ENCODE results near the gene ZNF710. TPM values are rescaled to one million over a fixed set of nuclear protein-coding genes. Genes with fewer than 3 reads are reported as not detected.

The ZNF710 gene
- total and polyA plus RNA-seq, 2 of the 8 experiments (the other 6 are each of a cell fraction or from before 2014, with no cell fraction given) = 10.5 to 24.0 TPM

DNA sequence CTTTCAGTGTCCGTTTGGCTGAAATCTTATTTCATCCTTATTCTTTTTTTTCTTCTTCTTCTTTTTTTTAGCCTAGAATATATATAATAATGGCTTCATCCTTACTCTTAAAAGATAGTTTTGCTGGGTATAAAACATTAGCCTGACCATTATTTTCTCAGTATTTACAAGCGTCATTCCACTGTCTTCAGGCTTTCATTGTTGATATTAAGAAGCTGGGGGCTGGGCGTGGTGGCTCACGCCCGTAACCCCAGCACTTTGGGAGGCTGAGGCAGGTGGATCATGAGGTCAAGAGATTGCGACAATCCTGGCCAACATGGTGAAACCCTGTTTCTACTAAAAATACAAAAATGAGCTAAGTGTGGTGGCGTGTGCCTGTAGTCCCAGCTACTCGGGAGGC lies 10.6 kb downstream of the ZNF710 start:
- peaks cover 1 to 2% (median 2%) of the 10 kb centered on the region in 4 experiments; a peak in 5 of 7 replicates for H3K4me1 ChIP-seq (replicated peaks in 1 of 4; ENCODE audit: control insufficient read depth in 3 of 4, insufficient read depth in 4 of 4, low read length in 3 of 4)
- no peaks in the 10 kb centered on the region for H3K23me2 ChIP-seq (ENCODE audit: low read depth, low read length)
- no peak overlapping the region for H2BK15ac ChIP-seq (ENCODE audit: low read length)
- H3K18ac ChIP-seq (ENCODE audit: extremely low read depth, low read length) = no peak overlapping the region
- H3K79me1 ChIP-seq (ENCODE audit: low read depth, low read length) = peaks cover 17% of the 10 kb centered on the region
- FAIRE-seq = no peak
- 94% methylated on average over 8 of the region's 8 CpGs; no CpG with 5 or more reads in 1 of the 2 experiments for WGBS, 2 experiments (ENCODE audit: extremely low coverage in 1 of 2, insufficient coverage in 1 of 2, insufficient read length in 1 of 2, insufficient replicate concordance in 2 of 2, low coverage in 1 of 2, low lambda C conversion rate in 2 of 2, missing lambda C conversion rate in 1 of 2)
- no peak overlapping the region for H3K56ac ChIP-seq (replicated peaks; ENCODE audit: insufficient read length, low read depth, low read length)
- no peak overlapping the region for H4K91ac ChIP-seq (replicated peaks; ENCODE audit: insufficient read length, low read length)
- H2BK120ac ChIP-seq (replicated peaks; ENCODE audit: low read depth, low read length) = no peak overlapping the region
- peaks cover 15 to 38% of the 10 kb centered on the region in 2 experiments for H3K79me2 ChIP-seq (ENCODE audit: control insufficient read depth in 1 of 2, insufficient read depth in 2 of 2, low read length in 2 of 2)
- ChIA-PET CTCF (ENCODE audit: partially characterized antibody) (no interaction called here), POLR2A (ENCODE audit: partially characterized antibody) (interaction anchor here (0.7 kb wide), 1 partner anchor 1521 kb away, joined by 3 read pairs; no protein-coding TSS in a partner anchor)
- no peak for DNase-seq (ENCODE audit: low read depth in 1 of 2, low spot score in 2 of 2)
- H3K36me3 ChIP-seq (ENCODE audit: control insufficient read depth in 2 of 4, insufficient read depth in 4 of 4, low read length in 3 of 4) = no peaks in the 10 kb centered on the region; a peak in 1 of 8 replicates
- no peak overlapping the region for H4K5ac ChIP-seq (ENCODE audit: insufficient read length, low read depth, low read length)
- no peak overlapping the region for H3K27ac ChIP-seq (ENCODE audit: low read depth, low read length)
- no peak overlapping the region for H2AFZ ChIP-seq (ENCODE audit: low read length)
- TF ChIP-seq TEAD4 (IDR thresholded peaks at IDR 0.05; ENCODE audit: low read depth, low read length) = no peak
- TF ChIP-seq RBBP5 (IDR thresholded peaks at IDR 0.05; ENCODE audit: borderline replicate concordance, low read depth, low read length) = no peak
- TF ChIP-seq SAP30 (IDR thresholded peaks at IDR 0.05; ENCODE audit: insufficient read depth, insufficient replicate concordance, low read length) = no peak
- TF ChIP-seq RFX5 (IDR thresholded peaks at IDR 0.05; ENCODE audit: borderline replicate concordance, low read depth, low read length) = no peak
- TF ChIP-seq FOSL1 (IDR thresholded peaks at IDR 0.05; ENCODE audit: insufficient read depth, low read depth, low read length) = no peak
- no peak for TF ChIP-seq ASH2L (IDR thresholded peaks at IDR 0.05; ENCODE audit: low read length)
- no peak for TF ChIP-seq GABPA (IDR thresholded peaks at IDR 0.05; ENCODE audit: borderline replicate concordance, insufficient read depth, low read length)
- TF ChIP-seq KDM1A (IDR thresholded peaks at IDR 0.05; ENCODE audit: borderline replicate concordance, low read length) = no peak
- no peak for TF ChIP-seq SIX5 (IDR thresholded peaks at IDR 0.05; ENCODE audit: low read depth, low read length)
- TF ChIP-seq EGR1 (IDR thresholded peaks at IDR 0.05; ENCODE audit: borderline replicate concordance, low read depth, low read length) = no peak
- no peak for TF ChIP-seq EP300 (IDR thresholded peaks at IDR 0.05; ENCODE audit: borderline replicate concordance in 1 of 2, low read depth in 2 of 2, low read length in 2 of 2)
- no peak for TF ChIP-seq ZNF274 (IDR thresholded peaks at IDR 0.05; ENCODE audit: borderline replicate concordance, extremely low read depth, low read length)
- TF ChIP-seq GTF2F1 (IDR thresholded peaks at IDR 0.05; ENCODE audit: borderline replicate concordance, low read depth, low read length) = no peak
- H3K23ac ChIP-seq (ENCODE audit: insufficient read length) = no peak overlapping the region
- no peak overlapping the region for H3K4me3 ChIP-seq (ENCODE audit: extremely low read depth in 1 of 4, insufficient read depth in 2 of 4, low read depth in 3 of 4, low read length in 4 of 4)
- no peak overlapping the region for H2BK20ac ChIP-seq (ENCODE audit: low read length)
- no peak overlapping the region for H3K14ac ChIP-seq (ENCODE audit: insufficient read length)
- no peak overlapping the region for H2AK5ac ChIP-seq (ENCODE audit: low read depth, low read length)
- no peak overlapping the region for H3K4ac ChIP-seq (replicated peaks; ENCODE audit: insufficient read length, low read depth, low read length)
- H3K9ac ChIP-seq (replicated peaks in 1 of 4; ENCODE audit: extremely low read depth in 1 of 4, low read depth in 3 of 4, low read length in 3 of 4) = no peak overlapping the region
- H3K4me2 ChIP-seq (ENCODE audit: insufficient read depth in 1 of 2, low read depth in 2 of 2, low read length in 2 of 2) = no peak overlapping the region
- no peak overlapping the region for H4K8ac ChIP-seq (ENCODE audit: extremely low read depth, insufficient read depth, low read length)
- no peak overlapping the region for H2BK5ac ChIP-seq (ENCODE audit: low read depth, low read length)
- H4K20me1 ChIP-seq (replicated peaks in 1 of 2; ENCODE audit: control insufficient read depth in 1 of 2, insufficient read depth in 2 of 2, low read length in 2 of 2) = peaks cover 2 to 9% of the 10 kb centered on the region in 2 experiments
- no peak overlapping the region for H2BK12ac ChIP-seq (ENCODE audit: low read depth, low read length)
- H3K27me3 ChIP-seq (replicated peaks in 1 of 4; ENCODE audit: control insufficient read depth in 3 of 4, extremely low read depth in 1 of 4, insufficient read depth in 3 of 4, low read length in 3 of 4) = no peaks in the 10 kb centered on the region; a peak in 2 of 7 replicates
- H3K9me3 ChIP-seq (ENCODE audit: insufficient read depth in 2 of 2, low read depth in 1 of 2, low read length in 1 of 2) = peaks cover 3 to 8% of the 10 kb centered on the region in 2 experiments; a peak in 3 of 4 replicates

Measured in H1 (cell line).